Upper lobe of left lung (tissue), 4 donors: ENCODE results near the gene TNNI2.

Experiments
- EP300 ChIP-seq, 4 donors: sonication (generic); formaldehyde crosslinking; IDR thresholded peaks; one replicate each; pipeline ENCODE4 v1.5.1; 2017; ENCODE audit warnings: antibody characterized with exemption in 4 of 4, control low read depth in 2 of 4
- POLR2AphosphoS5 ChIP-seq, 2 donors: sonication (generic); formaldehyde crosslinking; IDR thresholded peaks; one replicate each; pipeline ENCODE4 v1.5.1; 2017; ENCODE audit warnings: antibody characterized with exemption in 2 of 2
- TF ChIP-seq, protein P1 (sequence below), 6 experiments: fragments of 450-650 bp in 4 of 6; fragments of 200-600 bp in 2 of 6; sonication (generic) in 2 of 6; IDR thresholded peaks; one replicate each; pipeline ENCODE4 v1.5.1; 2016 to 2019; ENCODE audit warnings: antibody characterized with exemption in 6 of 6

DNA sequence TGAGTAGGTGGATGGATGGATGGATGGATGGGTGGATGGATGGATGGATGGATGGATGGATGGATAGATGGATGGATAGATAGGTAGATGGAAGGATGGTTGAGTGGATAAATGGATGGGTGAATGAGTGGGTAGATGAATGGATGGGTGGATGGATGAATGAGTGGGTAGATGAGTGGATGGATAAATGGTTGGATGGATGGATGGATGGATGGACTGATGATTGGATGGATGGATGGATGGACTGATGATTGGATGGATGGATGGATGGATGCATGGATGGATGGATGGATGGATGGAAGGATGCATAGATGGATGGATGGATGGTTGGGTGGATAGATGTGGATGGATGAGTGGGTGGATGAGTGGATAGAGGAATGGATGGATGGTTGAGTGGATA is 17.2 kb upstream of the TNNI2 start:
- TF ChIP-seq EP300 (IDR thresholded peaks at IDR 0.05) (no peak), POLR2AphosphoS5 (IDR thresholded peaks at IDR 0.05) (no peak)
- TF ChIP-seq, protein P1, sequence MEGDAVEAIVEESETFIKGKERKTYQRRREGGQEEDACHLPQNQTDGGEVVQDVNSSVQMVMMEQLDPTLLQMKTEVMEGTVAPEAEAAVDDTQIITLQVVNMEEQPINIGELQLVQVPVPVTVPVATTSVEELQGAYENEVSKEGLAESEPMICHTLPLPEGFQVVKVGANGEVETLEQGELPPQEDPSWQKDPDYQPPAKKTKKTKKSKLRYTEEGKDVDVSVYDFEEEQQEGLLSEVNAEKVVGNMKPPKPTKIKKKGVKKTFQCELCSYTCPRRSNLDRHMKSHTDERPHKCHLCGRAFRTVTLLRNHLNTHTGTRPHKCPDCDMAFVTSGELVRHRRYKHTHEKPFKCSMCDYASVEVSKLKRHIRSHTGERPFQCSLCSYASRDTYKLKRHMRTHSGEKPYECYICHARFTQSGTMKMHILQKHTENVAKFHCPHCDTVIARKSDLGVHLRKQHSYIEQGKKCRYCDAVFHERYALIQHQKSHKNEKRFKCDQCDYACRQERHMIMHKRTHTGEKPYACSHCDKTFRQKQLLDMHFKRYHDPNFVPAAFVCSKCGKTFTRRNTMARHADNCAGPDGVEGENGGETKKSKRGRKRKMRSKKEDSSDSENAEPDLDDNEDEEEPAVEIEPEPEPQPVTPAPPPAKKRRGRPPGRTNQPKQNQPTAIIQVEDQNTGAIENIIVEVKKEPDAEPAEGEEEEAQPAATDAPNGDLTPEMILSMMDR (IDR thresholded peaks at IDR 0.05) = no peak
